HG03432 (cell line): ENCODE results near the gene EIF1B.
"Not testable (repeated sequence)": the region's sequence is repeated elsewhere in the genome, so short reads cannot be mapped to it uniquely, and the experiment has no call there.

Source experiments
- ATAC-seq: cut with Tn5 transposase; IDR thresholded peaks from one replicate; pipeline ENCODE4 v1.9.1; 2021; ENCODE audit warnings: mild to moderate bottlenecking, moderate library complexity; ENCODE audit not compliant: unreplicated experiment

The EIF1B gene

GRCh38 chr3:40309418-40309924, at the start of gene EIF1B:
Gene EIF1B, plus strand, starts transcription at chr3:40309707. Its CDS starts 235 bp downstream, at chr3:40309942.
- peak; percentile 97 for ATAC-seq

DNA sequence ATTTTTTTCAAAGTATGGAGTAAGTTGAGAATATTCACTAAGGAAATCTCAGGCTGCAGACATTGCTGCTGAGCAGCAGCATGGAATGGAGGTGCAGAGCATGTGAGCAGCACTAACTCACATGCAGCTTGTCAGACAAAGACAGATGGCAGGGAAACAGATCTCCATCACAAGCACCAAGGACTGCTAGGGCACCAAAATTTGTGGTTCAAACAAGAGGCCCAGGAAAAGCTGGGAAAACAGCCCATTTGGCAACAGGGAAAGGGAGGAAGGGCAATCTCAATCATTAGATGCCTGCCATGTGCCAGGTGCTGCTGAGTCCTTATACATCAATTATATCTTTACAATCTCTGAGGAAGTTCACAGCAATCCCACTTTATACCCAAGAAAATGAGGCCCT, 47.2 kb upstream of the EIF1B start:
- no peak for ATAC-seq

DNA sequence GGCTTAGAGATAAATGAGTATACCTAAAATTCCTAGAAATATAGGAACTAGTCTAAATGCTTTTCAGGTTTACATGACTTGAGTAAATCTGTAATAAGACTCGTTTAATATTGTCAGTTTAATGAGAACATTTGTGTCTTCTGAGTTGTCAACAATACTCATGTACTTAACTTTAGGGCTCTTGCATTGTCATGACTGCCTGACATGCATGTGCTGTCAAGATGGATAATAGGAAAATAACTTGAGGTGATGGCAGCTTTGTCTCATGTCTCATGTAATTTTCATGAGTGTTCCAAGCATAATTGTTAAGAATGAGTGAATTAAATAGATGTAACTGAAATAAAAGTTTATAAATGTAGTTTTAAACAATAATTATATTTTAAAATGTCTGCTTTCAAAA, 45.1 kb upstream of the EIF1B start:
- no peak for ATAC-seq

DNA sequence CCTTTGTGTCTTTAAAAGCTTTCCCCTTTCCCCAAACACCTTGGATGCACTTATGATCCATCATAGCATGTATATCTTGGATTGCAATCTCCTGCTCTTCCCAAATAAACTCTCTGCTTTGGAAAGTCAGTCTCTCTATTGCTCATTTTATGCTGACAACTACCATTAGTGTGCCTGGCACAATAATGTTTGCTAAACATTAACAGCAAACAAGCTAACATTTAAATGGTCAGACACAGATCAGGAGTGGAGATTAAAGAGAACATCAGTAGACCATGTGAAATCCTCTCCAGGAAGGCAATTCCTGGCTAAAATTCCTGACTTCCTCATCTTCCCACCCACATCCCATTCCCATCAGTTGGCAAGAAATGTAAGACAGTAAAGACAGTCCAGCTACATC, 44.3 kb upstream of the EIF1B start:
- no peak for ATAC-seq

GRCh38 chr3:40267937-40268724, 41.4 kb upstream of the EIF1B start:
- ATAC-seq: no peak

DNA sequence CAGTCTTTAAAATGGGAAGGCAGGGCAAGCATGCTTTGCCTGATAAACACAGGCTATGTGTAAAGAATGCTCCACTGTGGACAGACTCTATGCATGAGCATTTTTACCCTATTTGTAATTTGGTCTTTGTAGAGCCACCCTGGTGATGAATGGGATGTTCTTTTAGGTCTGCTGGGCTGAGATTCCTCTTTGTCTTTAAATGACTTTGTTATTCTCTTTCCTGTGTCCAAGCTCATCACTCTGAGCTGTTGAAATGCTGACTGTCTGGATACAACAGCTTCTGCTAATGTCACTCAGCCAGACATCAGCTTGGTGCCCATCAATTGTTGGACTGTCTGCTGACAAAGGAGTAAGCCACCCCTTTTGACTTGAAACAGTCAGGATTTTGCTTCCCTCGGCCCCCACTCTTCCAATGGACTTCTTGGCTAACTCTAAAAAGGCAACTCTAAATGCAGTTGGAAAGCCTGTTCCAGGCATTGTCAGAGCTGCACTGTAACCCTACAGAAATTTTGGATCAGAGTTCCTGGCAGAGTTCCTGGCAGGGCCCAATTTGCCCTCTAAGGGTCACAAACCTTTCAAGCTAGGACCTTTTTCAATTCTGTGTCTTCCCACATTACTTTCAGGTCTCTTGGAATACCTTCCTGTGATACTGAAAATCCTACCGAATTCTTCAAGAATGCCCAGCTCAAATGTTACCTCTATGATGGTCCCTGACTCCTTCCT, 40.5 kb upstream of the EIF1B start:
- no peak for ATAC-seq

- no peak for ATAC-seq
Measured at GRCh38 chr3:40278791-40279190, 30.7 kb upstream of the EIF1B start.

- no peak for ATAC-seq
Measured at GRCh38 chr3:40281995-40282394, 27.5 kb upstream of the EIF1B start.

DNA sequence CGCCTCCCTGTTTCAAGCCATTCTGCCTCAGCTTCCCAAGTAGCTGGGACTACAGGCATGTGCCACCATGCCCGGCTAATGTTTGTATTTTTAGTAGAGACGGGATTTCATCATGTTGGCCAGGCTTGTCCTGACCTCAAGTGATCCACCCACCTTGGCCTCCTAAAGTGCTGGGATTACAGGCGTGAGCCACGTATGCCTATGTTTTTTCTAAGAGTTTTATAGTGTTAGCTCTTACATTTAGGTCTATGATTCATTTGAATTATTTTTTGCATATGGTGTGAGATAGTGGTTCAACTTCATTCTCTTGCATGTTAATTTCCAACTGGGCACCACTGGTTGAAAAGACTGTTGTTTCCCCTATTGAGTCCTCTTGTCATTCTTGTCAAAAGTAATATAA, 26.4 kb upstream of the EIF1B start:
- ATAC-seq: not testable (repeated sequence)

- no peak for ATAC-seq
Measured at GRCh38 chr3:40287248-40287647, 22.3 kb upstream of the EIF1B start.

GRCh38 chr3:40290396-40290795, 19.1 kb upstream of the EIF1B start:
- no peak for ATAC-seq

DNA sequence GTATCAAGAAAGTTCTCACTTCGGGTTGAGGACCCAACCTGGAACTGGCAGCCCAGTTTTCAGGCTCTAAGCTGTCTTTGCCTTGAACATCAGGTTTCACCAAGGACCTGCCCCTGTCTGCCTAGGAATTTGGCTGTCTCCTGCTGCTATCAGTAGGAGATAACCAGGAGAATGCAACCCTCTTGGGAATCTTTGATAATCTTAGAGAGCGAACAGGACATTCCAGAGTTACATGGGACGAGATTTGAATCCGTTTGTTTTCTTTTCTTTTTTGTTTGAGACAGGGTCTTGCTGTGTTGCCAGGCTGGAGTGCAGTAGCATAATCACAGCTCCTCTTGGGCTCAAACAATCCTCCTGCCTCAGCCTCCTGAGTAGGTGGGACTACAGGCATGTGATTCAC, 18.0 kb upstream of the EIF1B start:
- no peak for ATAC-seq

GRCh38 chr3:40292637-40293349, 16.7 kb upstream of the EIF1B start:
- ATAC-seq: no peak

DNA sequence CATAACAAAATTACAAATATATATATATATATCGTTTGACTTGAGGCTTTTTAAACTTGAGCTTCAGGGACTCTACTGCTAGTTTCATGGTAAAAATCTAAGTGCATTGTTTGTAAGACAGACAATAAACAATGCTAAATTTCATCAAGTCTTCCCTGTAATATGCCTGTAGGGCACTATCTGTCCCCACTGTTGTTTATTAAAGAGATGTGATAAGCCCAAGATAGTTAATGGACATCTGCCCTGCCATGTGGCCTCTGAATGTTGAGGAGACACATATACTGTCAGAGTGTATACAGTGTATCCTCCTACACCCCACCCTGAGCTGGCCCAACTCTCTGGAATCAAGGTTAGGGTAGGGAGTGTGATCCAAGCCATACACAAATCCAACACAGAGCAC, 15.1 kb upstream of the EIF1B start:
- ATAC-seq: no peak

- no peak for ATAC-seq
Measured at GRCh38 chr3:40298075-40298474, 11.4 kb upstream of the EIF1B start.

GRCh38 chr3:40299130-40299720, 10.3 kb upstream of the EIF1B start:
- no peak for ATAC-seq

- ATAC-seq: no peak
Measured at GRCh38 chr3:40299721-40300335, 9.7 kb upstream of the EIF1B start.

DNA sequence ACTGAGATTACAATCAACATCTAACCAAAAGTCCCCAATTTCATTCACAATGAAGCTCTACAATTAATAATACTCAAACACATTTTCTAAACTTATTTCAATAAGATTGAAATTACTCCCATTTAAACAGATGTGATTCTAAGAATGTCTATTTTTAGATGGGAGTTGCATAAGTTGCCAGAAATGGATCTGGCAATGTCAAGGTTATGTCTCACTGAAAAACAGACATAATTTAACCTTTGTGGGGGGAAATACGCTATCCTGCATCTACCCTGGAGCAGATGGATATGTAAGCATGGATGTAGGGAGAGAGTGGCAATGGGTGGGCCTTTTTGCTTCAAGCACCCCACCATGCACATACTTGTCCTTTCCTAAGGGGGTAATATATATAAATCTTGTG, 6.7 kb upstream of the EIF1B start:
- no peak for ATAC-seq

GRCh38 chr3:40304352-40304751, 5.2 kb upstream of the EIF1B start:
- ATAC-seq: no peak

DNA sequence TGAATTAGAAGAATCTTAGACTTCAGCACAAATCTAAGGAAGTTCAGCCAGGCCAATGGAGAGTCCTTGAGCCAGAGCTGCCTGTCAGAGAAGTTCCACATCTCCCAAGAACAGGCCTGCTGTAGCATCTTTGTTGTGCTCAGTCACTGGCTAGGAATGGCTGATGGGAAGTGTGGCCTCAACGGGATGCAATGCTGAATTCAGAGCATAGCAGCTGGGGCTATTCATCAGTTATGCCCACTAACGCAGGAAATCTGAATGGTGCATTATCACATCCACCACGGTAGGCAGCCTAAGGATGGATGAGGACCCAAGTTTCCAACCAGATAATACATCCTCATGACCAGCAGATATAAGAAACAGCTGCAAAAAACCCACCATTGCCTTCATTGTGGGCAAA, 3.2 kb upstream of the EIF1B start:
- ATAC-seq: no peak

DNA sequence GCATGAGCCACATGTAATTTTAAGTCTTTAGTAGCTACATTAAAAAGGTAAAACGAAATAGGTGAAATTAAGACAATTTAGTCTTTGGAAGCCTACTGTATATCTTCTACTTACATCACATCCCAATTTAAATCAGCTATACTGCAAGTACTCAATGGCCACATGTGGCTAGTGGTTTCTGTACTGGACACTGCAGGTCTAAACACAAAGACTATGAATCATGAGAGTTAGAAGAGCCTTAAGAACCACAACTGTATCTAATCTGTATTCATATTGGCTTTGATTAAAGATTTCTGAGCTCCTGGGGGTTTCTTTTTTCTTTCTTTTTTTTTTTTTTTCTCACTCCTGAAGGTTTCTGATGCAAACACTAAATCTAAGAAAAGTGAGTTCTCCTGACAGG, 2.3 kb upstream of the EIF1B start:
- ATAC-seq: no peak
